ENCODE results near the gene NKX6-2.

Gene NKX6-2

GRCh38 chr10:132739225-132739613, 46.7 kb downstream of the NKX6-2 start:
- H3K79me2 ChIP-seq, result no peaks in the 10 kb centered on the region
- no peaks in the 10 kb centered on the region for H3K36me3 ChIP-seq (ENCODE audit: control insufficient read depth, insufficient read depth, low read length)
- TF ChIP-seq, protein P1, sequence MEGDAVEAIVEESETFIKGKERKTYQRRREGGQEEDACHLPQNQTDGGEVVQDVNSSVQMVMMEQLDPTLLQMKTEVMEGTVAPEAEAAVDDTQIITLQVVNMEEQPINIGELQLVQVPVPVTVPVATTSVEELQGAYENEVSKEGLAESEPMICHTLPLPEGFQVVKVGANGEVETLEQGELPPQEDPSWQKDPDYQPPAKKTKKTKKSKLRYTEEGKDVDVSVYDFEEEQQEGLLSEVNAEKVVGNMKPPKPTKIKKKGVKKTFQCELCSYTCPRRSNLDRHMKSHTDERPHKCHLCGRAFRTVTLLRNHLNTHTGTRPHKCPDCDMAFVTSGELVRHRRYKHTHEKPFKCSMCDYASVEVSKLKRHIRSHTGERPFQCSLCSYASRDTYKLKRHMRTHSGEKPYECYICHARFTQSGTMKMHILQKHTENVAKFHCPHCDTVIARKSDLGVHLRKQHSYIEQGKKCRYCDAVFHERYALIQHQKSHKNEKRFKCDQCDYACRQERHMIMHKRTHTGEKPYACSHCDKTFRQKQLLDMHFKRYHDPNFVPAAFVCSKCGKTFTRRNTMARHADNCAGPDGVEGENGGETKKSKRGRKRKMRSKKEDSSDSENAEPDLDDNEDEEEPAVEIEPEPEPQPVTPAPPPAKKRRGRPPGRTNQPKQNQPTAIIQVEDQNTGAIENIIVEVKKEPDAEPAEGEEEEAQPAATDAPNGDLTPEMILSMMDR (IDR thresholded peaks at IDR 0.05), result no peak
- H3K9me3 ChIP-seq (ENCODE audit: control insufficient read depth, low read length), result no peaks in the 10 kb centered on the region
- H2AFZ ChIP-seq, result no peak overlapping the region
- no peak overlapping the region for H3K27ac ChIP-seq
- H3K9ac ChIP-seq, result no peak overlapping the region
- no peak overlapping the region for H3K4me2 ChIP-seq (ENCODE audit: low read length)
- no peaks in the 10 kb centered on the region for H3K4me1 ChIP-seq
- no peaks in the 10 kb centered on the region for H3K27me3 ChIP-seq (ENCODE audit: control insufficient read depth, insufficient read depth, low read length)
- H3K4me3 ChIP-seq (ENCODE audit: low read depth, low read length), result no peak overlapping the region

DNA sequence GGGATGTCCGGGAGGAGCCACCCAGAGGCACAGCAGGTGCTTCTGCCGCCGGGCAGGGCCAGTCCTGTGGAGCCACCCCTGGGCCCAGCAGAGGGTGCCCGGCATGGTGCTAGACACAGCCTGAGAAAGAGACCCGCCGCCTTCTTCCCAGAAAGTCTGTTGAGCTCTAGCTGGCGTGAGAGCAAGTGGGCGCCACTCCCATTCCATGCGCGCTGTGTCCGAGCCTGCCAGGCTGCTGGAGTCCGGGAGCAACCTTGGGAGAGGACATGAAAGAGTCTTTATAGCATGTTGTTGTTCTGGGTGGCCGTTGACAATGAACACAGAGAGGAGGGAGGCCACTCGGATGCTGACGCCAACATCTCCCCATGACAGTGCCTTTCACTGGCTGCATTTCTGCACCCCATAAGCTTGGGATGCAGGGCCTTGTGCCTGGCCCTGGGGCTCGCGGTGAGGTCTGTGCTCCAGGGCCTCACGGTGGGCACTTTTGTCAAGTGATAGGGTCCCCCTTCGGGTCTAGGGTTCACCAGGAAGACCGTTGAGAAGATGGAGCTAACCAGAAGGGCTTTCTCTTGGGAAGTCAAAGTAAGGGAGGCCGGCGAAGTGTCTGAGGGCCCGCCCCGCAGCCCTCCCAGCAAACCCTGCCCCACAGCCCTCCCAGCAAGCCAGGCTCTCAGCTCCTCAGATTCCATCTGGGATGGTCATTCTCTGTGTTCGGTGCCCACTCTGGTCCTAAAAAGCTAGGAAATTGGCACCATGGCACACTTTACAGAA, 47.3 kb downstream of the NKX6-2 start:
- no peak overlapping the region for H3K27ac ChIP-seq
- H2AFZ ChIP-seq, result no peak overlapping the region
- no peaks in the 10 kb centered on the region for H3K27me3 ChIP-seq (ENCODE audit: control insufficient read depth, insufficient read depth, low read length)
- H3K36me3 ChIP-seq (ENCODE audit: control insufficient read depth, insufficient read depth, low read length), result no peaks in the 10 kb centered on the region
- TF ChIP-seq, protein P1 (IDR thresholded peaks at IDR 0.05), result no peak
- no peaks in the 10 kb centered on the region for H3K79me2 ChIP-seq
- no peak overlapping the region for H3K4me2 ChIP-seq (ENCODE audit: low read length)
- H3K4me1 ChIP-seq, result no peaks in the 10 kb centered on the region
- no peak overlapping the region for H3K9ac ChIP-seq
- H3K4me3 ChIP-seq (ENCODE audit: low read depth, low read length), result no peak overlapping the region
- H3K9me3 ChIP-seq (ENCODE audit: control insufficient read depth, low read length), result no peaks in the 10 kb centered on the region

DNA sequence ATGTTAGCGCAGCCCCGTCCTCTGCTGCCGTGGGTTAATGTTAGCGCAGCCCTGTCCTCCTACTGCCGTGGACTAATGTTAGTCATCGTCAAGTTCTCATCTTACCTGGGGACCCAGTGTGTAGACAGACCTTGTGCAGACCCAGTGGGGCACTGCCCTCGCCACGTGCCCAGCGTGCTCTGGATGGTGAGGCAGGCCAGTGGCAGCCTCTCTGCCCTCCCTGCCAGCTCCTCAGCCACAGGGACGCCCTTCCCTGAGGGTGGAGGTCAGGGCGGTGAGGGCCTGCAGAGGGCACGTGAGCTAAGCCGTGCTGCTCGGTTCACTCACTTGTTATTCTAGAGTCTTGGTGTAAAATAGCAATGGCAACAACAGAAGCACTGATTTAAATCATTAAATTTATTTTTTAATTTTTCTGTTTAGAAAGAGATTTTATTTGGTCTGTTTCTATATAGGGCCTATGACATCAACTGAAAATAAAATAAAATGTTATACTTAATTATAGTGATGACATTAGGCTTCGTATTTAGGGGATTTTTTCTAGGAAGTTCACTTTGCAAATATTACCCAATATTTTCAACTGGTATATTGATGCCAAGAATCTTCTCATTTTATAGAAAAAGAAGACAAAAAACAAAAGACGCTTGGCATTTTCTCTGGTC, 48.4 kb downstream of the NKX6-2 start:
- Histone ChIP-seq H3K36me3 (ENCODE audit: control insufficient read depth, insufficient read depth, low read length) (no peaks in the 10 kb centered on the region), H3K27me3 (ENCODE audit: control insufficient read depth, insufficient read depth, low read length) (no peaks in the 10 kb centered on the region), H3K4me1 (no peaks in the 10 kb centered on the region), H3K4me2 (ENCODE audit: low read length) (no peak overlapping the region), H3K27ac (no peak overlapping the region), H3K79me2 (no peaks in the 10 kb centered on the region), H2AFZ (no peak overlapping the region), H3K9ac (no peak overlapping the region), H3K4me3 (ENCODE audit: low read depth, low read length) (no peak overlapping the region), H3K9me3 (ENCODE audit: control insufficient read depth, low read length) (no peaks in the 10 kb centered on the region)
- TF ChIP-seq, protein P1 (IDR thresholded peaks at IDR 0.05), result no peak

GRCh38 chr10:132735923-132736391, 50.0 kb downstream of the NKX6-2 start:
- Histone ChIP-seq H3K79me2 (no peaks in the 10 kb centered on the region), H3K9me3 (ENCODE audit: control insufficient read depth, low read length) (no peaks in the 10 kb centered on the region), H3K27me3 (ENCODE audit: control insufficient read depth, insufficient read depth, low read length) (no peaks in the 10 kb centered on the region), H3K4me1 (no peaks in the 10 kb centered on the region), H3K36me3 (ENCODE audit: control insufficient read depth, insufficient read depth, low read length) (no peaks in the 10 kb centered on the region), H3K27ac (no peak overlapping the region), H3K4me2 (ENCODE audit: low read length) (no peak overlapping the region), H3K4me3 (ENCODE audit: low read depth, low read length) (no peak overlapping the region), H2AFZ (no peak overlapping the region), H3K9ac (no peak overlapping the region)
- TF ChIP-seq, protein P1 (IDR thresholded peaks at IDR 0.05), result no peak

All from parathyroid adenoma (tissue), 2 donors.